ENCODE data around the gene SEMA3F.

GRCh38 chr3:50193286-50193685, 38.2 kb downstream of the SEMA3F start:
- TF ChIP-seq, protein P1, sequence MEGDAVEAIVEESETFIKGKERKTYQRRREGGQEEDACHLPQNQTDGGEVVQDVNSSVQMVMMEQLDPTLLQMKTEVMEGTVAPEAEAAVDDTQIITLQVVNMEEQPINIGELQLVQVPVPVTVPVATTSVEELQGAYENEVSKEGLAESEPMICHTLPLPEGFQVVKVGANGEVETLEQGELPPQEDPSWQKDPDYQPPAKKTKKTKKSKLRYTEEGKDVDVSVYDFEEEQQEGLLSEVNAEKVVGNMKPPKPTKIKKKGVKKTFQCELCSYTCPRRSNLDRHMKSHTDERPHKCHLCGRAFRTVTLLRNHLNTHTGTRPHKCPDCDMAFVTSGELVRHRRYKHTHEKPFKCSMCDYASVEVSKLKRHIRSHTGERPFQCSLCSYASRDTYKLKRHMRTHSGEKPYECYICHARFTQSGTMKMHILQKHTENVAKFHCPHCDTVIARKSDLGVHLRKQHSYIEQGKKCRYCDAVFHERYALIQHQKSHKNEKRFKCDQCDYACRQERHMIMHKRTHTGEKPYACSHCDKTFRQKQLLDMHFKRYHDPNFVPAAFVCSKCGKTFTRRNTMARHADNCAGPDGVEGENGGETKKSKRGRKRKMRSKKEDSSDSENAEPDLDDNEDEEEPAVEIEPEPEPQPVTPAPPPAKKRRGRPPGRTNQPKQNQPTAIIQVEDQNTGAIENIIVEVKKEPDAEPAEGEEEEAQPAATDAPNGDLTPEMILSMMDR (IDR thresholded peaks at IDR 0.05; ENCODE audit: poor library complexity): no peak
- no peak for TF ChIP-seq EZH2phosphoT487 (IDR thresholded peaks at IDR 0.05; ENCODE audit: low read depth, severe bottlenecking, unreplicated experiment)
- no peak for TF ChIP-seq EZH2 (IDR thresholded peaks at IDR 0.05; ENCODE audit: borderline replicate concordance)
